B cell (primary cell): Measurements from ENCODE around the gene ARHGAP45.

Source experiments
- EZH2 ChIP-seq: IDR thresholded peaks from 2 replicates; pipeline ENCODE4 v1.6.1; 2012; ENCODE audit warnings: borderline replicate concordance, low read depth, mild to moderate bottlenecking, moderate library complexity, low read length; ENCODE audit not compliant: insufficient read depth, poor library complexity, severe bottlenecking
- TF ChIP-seq, protein P1 (sequence below): fragments of 200-600 bp; IDR thresholded peaks from one replicate; pipeline ENCODE4 v1.8.0; 2022; ENCODE audit warnings: antibody characterized with exemption, mild to moderate bottlenecking

DNA sequence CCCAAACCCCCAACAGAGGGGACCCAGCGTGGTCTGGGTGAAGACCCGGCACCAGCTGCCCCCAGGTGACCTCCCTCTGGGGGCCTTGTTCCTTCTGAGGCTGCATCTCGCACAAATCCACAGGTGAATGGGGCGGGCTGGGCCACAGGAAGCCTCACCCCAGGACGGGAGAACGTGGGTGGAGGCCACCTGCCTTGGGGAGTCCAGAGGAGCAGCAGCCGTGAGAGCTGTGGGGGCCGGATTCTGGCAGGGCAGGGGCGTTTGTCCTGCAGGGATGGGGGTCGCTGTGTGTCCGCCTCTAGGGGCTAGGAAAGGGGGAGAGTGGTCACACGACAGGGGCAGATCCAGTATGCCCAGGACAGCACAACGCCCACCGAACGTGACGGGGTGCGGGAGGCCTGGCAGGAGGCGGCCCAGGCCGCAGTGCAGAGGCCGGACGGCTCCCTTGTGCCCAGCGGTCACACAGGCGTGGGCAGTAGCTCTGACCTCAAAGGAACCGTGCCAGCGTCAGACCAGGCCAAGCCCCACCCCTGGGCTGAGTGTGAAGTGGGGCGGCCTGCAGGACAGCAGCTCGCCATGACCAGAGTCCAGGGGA, 21.5 kb downstream of the ARHGAP45 start:
- TF ChIP-seq, protein P1, sequence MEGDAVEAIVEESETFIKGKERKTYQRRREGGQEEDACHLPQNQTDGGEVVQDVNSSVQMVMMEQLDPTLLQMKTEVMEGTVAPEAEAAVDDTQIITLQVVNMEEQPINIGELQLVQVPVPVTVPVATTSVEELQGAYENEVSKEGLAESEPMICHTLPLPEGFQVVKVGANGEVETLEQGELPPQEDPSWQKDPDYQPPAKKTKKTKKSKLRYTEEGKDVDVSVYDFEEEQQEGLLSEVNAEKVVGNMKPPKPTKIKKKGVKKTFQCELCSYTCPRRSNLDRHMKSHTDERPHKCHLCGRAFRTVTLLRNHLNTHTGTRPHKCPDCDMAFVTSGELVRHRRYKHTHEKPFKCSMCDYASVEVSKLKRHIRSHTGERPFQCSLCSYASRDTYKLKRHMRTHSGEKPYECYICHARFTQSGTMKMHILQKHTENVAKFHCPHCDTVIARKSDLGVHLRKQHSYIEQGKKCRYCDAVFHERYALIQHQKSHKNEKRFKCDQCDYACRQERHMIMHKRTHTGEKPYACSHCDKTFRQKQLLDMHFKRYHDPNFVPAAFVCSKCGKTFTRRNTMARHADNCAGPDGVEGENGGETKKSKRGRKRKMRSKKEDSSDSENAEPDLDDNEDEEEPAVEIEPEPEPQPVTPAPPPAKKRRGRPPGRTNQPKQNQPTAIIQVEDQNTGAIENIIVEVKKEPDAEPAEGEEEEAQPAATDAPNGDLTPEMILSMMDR = no peak
- TF ChIP-seq EZH2 = no peak
